ENCODE measurements around the gene HSD17B2.

DNA sequence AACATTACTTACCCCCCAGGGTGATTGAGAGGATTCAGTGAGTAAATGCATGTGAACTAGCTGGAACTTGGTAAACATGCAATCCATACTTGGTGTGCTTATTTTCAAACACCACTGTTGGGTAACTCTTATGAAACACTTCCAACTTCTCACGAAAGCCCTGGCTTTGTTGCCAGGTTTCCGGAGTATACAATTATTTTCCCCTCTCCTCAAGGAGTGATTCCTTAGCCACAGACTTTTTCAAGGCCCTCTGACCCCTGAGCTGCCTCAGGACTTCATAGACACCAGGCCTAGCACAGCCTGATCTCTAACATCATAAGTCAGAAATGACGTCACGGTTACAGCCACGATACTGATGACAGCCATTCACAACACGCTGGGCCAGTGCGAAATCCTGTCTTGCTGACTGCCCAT lies 27.6 kb downstream of the HSD17B2 start:
- TF ChIP-seq POLR2A (IDR thresholded peaks at IDR 0.05) (no peak), POLR2AphosphoS5 (IDR thresholded peaks at IDR 0.05) (no peak), EP300 (IDR thresholded peaks at IDR 0.05) (no peak)
- TF ChIP-seq, protein P1, sequence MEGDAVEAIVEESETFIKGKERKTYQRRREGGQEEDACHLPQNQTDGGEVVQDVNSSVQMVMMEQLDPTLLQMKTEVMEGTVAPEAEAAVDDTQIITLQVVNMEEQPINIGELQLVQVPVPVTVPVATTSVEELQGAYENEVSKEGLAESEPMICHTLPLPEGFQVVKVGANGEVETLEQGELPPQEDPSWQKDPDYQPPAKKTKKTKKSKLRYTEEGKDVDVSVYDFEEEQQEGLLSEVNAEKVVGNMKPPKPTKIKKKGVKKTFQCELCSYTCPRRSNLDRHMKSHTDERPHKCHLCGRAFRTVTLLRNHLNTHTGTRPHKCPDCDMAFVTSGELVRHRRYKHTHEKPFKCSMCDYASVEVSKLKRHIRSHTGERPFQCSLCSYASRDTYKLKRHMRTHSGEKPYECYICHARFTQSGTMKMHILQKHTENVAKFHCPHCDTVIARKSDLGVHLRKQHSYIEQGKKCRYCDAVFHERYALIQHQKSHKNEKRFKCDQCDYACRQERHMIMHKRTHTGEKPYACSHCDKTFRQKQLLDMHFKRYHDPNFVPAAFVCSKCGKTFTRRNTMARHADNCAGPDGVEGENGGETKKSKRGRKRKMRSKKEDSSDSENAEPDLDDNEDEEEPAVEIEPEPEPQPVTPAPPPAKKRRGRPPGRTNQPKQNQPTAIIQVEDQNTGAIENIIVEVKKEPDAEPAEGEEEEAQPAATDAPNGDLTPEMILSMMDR (IDR thresholded peaks at IDR 0.05): no peak
